Measurements from ENCODE around the gene PCGF1. TPM values are rescaled to one million over a fixed set of nuclear protein-coding genes. Genes with fewer than 3 reads are reported as not detected.

The PCGF1 gene
- total RNA-seq, 1 experiment from 2014 or later = 39.9 TPM

- TF ChIP-seq ZBTB33 (IDR thresholded peaks at IDR 0.05; ENCODE audit: extremely low read depth, insufficient replicate concordance, low read length) = no peak
- no peak for TF ChIP-seq POLR2A (IDR thresholded peaks at IDR 0.05; ENCODE audit: borderline replicate concordance, extremely low read depth, insufficient read depth, insufficient read length)
- no peak for TF ChIP-seq EZH2phosphoT487 (IDR thresholded peaks at IDR 0.05; ENCODE audit: borderline replicate concordance)
- TF ChIP-seq SRF (IDR thresholded peaks at IDR 0.05; ENCODE audit: low read depth) = no peak
- TF ChIP-seq ELF1 (IDR thresholded peaks at IDR 0.05; ENCODE audit: borderline replicate concordance, low read depth) = no peak
- TF ChIP-seq ZNF274 (IDR thresholded peaks at IDR 0.05; ENCODE audit: low read depth, low read length) = no peak
- no peak for TF ChIP-seq YY1 (IDR thresholded peaks at IDR 0.05; ENCODE audit: extremely low read depth, insufficient replicate concordance, low read depth, low read length)
- TF ChIP-seq SIN3A (IDR thresholded peaks at IDR 0.05; ENCODE audit: low read depth) = no peak
- TF ChIP-seq CBX3 (IDR thresholded peaks at IDR 0.05; ENCODE audit: low read depth) = no peak
- TF ChIP-seq FOSL1 (IDR thresholded peaks at IDR 0.05; ENCODE audit: low read depth) = no peak
- no peak for TF ChIP-seq JUND (IDR thresholded peaks at IDR 0.05)
- no peak for TF ChIP-seq POLR2AphosphoS5 (IDR thresholded peaks at IDR 0.05; ENCODE audit: low read depth, low read length)
- no peak for TF ChIP-seq TCF7L2 (IDR thresholded peaks at IDR 0.05; ENCODE audit: borderline replicate concordance, extremely low read depth, insufficient read depth, insufficient read length)
- TF ChIP-seq EGR1 (IDR thresholded peaks at IDR 0.05; ENCODE audit: low read depth) = no peak
- no peak for TF ChIP-seq ZFX (IDR thresholded peaks at IDR 0.05)
Measured at GRCh38 chr2:74527741-74528140, 20.2 kb upstream of the PCGF1 start (continued).

GRCh38 chr2:74526649-74527230, 19.2 kb upstream of the PCGF1 start:
- peaks cover 14 to 30% of the 10 kb centered on the region in 2 experiments for H3K4me1 ChIP-seq (ENCODE audit: control insufficient read depth in 1 of 2, insufficient read depth in 2 of 2, low read length in 2 of 2)
- POLR2A ChIA-PET = interaction anchor here (1.0 kb wide), 1 partner anchor 19 kb away, joined by 3 read pairs; the partner anchor contains the start of gene PCGF1
- DNase-seq (ENCODE audit: low read depth, low spot score) (no peak), ATAC-seq (no peak)
- peaks cover 18 to 27% of the 10 kb centered on the region in 2 experiments for H3K36me3 ChIP-seq (ENCODE audit: control insufficient read depth in 1 of 2, insufficient read depth in 2 of 2, low read length in 2 of 2)
- H2AFZ ChIP-seq (ENCODE audit: low read depth, low read length, poor library complexity, severe bottlenecking) = no peak overlapping the region
- RAD21 ChIA-PET (ENCODE audit: low non-redundant PET in 1 of 2, low total read pairs in 2 of 2, uncharacterized antibody in 2 of 2, unreplicated experiment in 2 of 2) = no interaction called here
- no peaks in the 10 kb centered on the region for H3K9me2 ChIP-seq (ENCODE audit: insufficient read depth)
- CTCF ChIA-PET = no interaction called here
- H3K4me2 ChIP-seq (ENCODE audit: low read length) = no peak overlapping the region
- no peaks in the 10 kb centered on the region for H4K20me1 ChIP-seq (ENCODE audit: insufficient read depth)
- no TSS peak for BruUV-seq (replicated peaks)
- no peak overlapping the region for H3K9ac ChIP-seq (ENCODE audit: low read length)
- H3K79me2 ChIP-seq (ENCODE audit: insufficient read depth, low read length) = peaks cover 42% of the 10 kb centered on the region
- H3K27me3 ChIP-seq (ENCODE audit: insufficient read depth, low read length) = no peaks in the 10 kb centered on the region
- no peak overlapping the region for H3K27ac ChIP-seq (ENCODE audit: low read depth, low read length)
- intact Hi-C loops (cut with micrococcal nuclease) = no loop called here
- H3K4me3 ChIP-seq (replicated peaks in 1 of 2; ENCODE audit: low read depth in 1 of 2, low read length in 2 of 2) = no peak overlapping the region
- H3K9me3 ChIP-seq (ENCODE audit: control insufficient read depth in 1 of 2, insufficient read depth in 1 of 2, low read depth in 1 of 2, low read length in 2 of 2) = no peaks in the 10 kb centered on the region
- TF ChIP-seq EZH2phosphoT487 (IDR thresholded peaks at IDR 0.05; ENCODE audit: borderline replicate concordance) (no peak), ZFX (IDR thresholded peaks at IDR 0.05) (no peak), CBX3 (IDR thresholded peaks at IDR 0.05; ENCODE audit: low read depth) (no peak), CTCF (IDR thresholded peaks at IDR 0.05 in 2 of 3, conservative IDR thresholded peaks at IDR 0.05 in 1 of 3; ENCODE audit: borderline replicate concordance in 1 of 3, insufficient read depth in 1 of 3, low read depth in 2 of 3, low read length in 2 of 3) (no peak), SP1 (IDR thresholded peaks at IDR 0.05; ENCODE audit: low read depth) (no peak), ATF3 (IDR thresholded peaks at IDR 0.05) (no peak), YY1 (IDR thresholded peaks at IDR 0.05; ENCODE audit: extremely low read depth, insufficient replicate concordance, low read depth, low read length) (no peak), POLR2AphosphoS5 (IDR thresholded peaks at IDR 0.05; ENCODE audit: low read depth, low read length) (no peak), JUND (IDR thresholded peaks at IDR 0.05) (no peak), CEBPB (IDR thresholded peaks at IDR 0.05; ENCODE audit: low read depth) (no peak), ZNF274 (IDR thresholded peaks at IDR 0.05; ENCODE audit: low read depth, low read length) (no peak), POLR2A (IDR thresholded peaks at IDR 0.05; ENCODE audit: borderline replicate concordance, extremely low read depth, insufficient read depth, insufficient read length) (no peak), TCF7L2 (IDR thresholded peaks at IDR 0.05; ENCODE audit: borderline replicate concordance, extremely low read depth, insufficient read depth, insufficient read length) (no peak), EZH2 (IDR thresholded peaks at IDR 0.05) (no peak)
